ENCODE data around the gene PRELP.

PRELP gene

DNA sequence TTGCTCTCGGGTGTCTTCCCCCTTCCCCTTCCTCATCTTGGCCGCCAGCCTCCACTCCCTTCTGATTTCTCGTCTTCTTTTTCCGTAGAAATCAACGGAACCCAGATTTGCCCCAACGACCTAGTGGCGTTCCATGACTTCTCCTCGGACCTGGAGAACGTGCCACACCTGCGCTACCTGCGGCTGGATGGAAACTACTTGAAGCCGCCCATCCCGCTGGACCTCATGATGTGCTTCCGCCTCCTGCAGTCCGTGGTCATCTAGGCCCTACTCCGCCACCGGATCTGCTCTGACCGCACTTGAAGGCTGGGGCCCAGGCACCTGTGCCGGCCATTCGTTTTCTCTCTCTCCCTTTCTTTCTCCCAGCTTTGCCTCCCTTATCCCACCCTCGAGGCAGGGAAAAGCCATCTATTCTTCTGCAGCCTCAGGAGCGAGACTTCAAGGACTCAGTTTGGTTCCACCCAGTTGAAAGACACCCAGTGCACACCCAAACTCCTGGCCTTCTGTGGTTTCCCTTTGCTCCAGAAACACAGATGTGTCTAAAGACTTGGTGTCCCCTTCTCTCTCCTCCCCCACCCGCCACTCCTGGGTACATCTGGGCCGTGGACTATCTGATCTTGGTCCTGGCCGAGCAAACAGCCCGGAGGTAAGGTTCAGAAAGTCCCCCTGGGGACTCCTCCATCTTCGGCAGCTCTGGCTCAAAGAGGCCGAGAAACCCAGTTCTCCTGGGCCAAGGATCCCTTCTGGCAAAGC lies 11.2 kb downstream of the PRELP start:
- TF ChIP-seq, protein P1, sequence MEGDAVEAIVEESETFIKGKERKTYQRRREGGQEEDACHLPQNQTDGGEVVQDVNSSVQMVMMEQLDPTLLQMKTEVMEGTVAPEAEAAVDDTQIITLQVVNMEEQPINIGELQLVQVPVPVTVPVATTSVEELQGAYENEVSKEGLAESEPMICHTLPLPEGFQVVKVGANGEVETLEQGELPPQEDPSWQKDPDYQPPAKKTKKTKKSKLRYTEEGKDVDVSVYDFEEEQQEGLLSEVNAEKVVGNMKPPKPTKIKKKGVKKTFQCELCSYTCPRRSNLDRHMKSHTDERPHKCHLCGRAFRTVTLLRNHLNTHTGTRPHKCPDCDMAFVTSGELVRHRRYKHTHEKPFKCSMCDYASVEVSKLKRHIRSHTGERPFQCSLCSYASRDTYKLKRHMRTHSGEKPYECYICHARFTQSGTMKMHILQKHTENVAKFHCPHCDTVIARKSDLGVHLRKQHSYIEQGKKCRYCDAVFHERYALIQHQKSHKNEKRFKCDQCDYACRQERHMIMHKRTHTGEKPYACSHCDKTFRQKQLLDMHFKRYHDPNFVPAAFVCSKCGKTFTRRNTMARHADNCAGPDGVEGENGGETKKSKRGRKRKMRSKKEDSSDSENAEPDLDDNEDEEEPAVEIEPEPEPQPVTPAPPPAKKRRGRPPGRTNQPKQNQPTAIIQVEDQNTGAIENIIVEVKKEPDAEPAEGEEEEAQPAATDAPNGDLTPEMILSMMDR (conservative IDR thresholded peaks at IDR 0.05; ENCODE audit: low read length), result no peak
- peak; percentile 44 for DNase-seq (ENCODE audit: low read depth)
- H3K4me3 ChIP-seq (ENCODE audit: low read length), result peak overlapping the region; percentile 39

DNA sequence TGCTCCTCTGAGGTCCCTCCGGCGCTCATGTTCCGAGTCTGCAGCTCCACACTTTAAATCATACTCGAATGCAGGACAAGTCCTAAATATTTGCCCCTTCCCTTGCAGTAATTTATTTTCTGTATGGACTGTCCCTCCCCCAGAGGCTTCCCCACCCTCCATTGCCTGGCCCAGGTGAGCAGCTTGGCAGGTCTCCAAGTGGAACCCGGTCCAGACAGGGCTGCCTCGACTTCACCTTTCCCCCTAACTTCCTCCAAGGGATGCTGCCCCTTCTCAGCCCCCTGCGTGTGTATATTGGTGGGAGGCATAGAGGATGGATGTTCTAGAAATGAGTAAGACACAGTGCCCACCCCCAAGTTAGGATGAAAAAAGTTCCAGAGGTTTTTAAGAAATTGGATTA lies 12.9 kb downstream of the PRELP start:
- DNase-seq (ENCODE audit: low read depth), result no peak

DNA sequence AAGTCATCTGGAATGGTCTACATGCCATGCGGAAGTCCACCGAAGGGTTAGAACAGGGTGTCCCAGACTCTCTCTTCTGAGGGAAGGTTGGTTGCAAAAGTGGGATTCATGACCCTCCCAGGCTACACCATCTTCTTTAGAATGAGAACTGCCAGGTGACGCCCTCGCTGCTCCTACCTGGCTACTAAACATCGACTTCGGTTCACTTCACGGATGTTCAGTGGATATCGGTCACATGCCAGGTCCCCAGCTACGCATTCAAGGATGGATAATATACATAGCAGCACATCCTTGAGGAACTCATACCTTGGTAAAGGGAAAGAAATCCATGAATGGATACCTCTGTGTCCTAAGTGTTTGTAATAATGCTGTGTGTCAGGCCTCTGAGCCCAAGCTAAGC lies 15.0 kb downstream of the PRELP start:
- TF ChIP-seq, protein P1 (conservative IDR thresholded peaks at IDR 0.05; ENCODE audit: low read length), result no peak
- H3K4me3 ChIP-seq (ENCODE audit: low read length), result no peak overlapping the region
- no peak for DNase-seq (ENCODE audit: low read depth)

More for the DNA sequence above, 12.9 kb downstream of the PRELP start:
- TF ChIP-seq, protein P1 (conservative IDR thresholded peaks at IDR 0.05; ENCODE audit: low read length), result no peak
- no peak overlapping the region for H3K4me3 ChIP-seq (ENCODE audit: low read length)

DNA sequence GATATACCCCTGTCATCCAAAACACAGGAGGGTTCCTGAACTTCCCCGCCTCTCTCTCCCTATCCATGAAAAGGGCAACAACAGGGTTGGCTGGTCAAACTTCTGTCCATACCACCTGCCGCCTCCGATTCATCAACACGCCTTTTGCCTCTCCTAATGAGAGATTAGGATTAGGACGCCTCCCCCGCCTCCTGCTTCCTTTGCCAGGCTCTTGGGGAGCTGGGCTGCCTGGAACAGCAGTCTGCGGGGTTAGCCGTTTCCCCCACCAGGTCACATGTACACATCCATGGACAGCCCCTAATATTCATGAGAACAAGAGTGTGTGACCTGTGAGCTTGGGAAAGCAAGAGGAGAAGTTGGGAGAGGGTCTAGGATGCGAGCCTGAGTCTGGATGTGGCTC lies 16.1 kb downstream of the PRELP start:
- DNase-seq (ENCODE audit: low read depth), result no peak
- TF ChIP-seq, protein P1 (conservative IDR thresholded peaks at IDR 0.05; ENCODE audit: low read length), result no peak
- no peak overlapping the region for H3K4me3 ChIP-seq (ENCODE audit: low read length)

DNA sequence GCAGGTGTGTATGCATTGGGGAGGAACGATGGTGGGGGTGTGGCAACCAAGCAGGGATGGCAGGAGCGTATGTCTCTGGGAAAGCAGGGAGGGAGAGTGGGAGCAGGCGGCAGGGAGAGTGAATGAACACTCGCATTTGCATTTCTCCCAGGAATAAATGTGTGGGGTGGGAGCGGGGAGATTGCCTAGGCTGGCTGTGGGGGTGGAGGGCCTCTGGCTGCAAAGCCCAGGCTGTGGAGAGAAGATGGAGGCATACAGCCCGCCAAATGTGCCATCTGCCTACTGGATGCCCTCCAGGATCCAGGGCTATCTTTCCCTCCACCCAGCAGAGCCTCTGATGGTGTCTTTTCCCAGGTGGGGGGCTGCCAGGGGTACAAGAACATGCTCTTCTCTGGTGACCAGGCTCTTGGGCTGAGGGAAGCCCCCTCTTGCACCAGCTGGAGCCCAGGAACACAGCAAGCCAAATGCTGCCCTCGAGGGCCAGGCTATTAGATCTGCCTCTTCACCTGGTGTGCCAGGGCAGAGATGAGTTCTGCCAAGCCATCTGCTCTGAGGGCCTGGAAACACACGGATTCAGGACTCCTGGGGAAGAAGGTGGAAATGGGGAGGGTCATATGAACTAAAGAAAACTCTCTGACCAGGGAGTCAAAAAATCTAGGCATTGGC lies 16.6 kb downstream of the PRELP start:
- no peak for DNase-seq (ENCODE audit: low read depth)
- TF ChIP-seq, protein P1 (conservative IDR thresholded peaks at IDR 0.05; ENCODE audit: low read length), result no peak
- H3K4me3 ChIP-seq (ENCODE audit: low read length), result no peak overlapping the region

DNA sequence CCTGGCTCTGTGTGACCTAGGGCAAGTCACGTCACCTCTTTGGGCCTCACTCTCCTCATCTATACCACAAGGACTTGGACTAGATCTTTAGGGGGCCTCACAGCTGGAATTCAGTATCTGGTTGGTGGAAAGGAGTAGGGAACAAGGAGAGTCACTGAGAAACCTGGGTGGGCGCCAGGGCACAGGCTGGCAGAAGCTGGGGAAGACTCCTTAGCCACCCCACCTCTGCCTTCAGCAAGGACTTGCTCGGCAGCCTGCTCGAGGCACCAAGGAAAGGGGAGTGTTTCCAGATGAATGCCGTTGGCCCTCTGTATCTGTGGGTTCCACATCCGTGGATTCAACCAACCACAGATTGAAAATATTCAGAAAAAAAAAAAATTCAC lies 17.1 kb downstream of the PRELP start:
- no peak for DNase-seq (ENCODE audit: low read depth)
- TF ChIP-seq, protein P1 (conservative IDR thresholded peaks at IDR 0.05; ENCODE audit: low read length), result no peak
- H3K4me3 ChIP-seq (ENCODE audit: low read length), result no peak overlapping the region

DNA sequence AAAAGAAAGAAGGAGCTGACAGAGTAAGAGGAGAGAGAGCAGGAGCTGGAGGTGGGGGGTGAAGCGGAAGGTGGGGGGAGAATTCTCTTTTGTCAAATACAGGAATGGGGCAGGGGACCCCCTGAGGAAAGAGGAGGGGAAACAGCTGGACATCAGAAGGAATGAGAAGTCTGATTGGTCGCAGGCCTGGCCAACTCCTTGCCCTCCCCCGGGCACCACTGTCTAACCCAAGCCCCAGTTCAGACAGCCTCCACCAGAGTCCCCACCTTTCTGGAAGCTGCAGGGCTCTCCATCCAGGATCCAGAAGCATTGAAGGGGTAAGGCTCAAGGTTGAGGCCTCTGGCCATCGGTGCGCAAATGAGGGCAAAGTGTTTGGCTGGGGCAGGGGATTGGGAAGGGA lies 18.3 kb downstream of the PRELP start, which contains the start of gene OPTC:
TSS of gene OPTC (plus strand) at position 253 of the 400 bp plus-strand sequence. CDS start 1,853 bp downstream, outside the sequence.
- TF ChIP-seq, protein P1 (conservative IDR thresholded peaks at IDR 0.05; ENCODE audit: low read length), result no peak
- H3K4me3 ChIP-seq (ENCODE audit: low read length), result no peak within 1 kb of the TSS
- no peak for DNase-seq (ENCODE audit: low read depth)
